22Rv1 (cell line): Measurements from ENCODE around the gene AGBL1.

Experiments
- CTCF ChIP-seq: fragments of 450-650 bp; IDR thresholded peaks from 2 replicates; pipeline ENCODE4 v1.5.1; 2017; ENCODE audit warnings: mild to moderate bottlenecking
- ZFX ChIP-seq: fragments of 450-650 bp; IDR thresholded peaks from 2 replicates; pipeline ENCODE4 v1.6.1; 2017; ENCODE audit warnings: antibody characterized with exemption, borderline replicate concordance

DNA sequence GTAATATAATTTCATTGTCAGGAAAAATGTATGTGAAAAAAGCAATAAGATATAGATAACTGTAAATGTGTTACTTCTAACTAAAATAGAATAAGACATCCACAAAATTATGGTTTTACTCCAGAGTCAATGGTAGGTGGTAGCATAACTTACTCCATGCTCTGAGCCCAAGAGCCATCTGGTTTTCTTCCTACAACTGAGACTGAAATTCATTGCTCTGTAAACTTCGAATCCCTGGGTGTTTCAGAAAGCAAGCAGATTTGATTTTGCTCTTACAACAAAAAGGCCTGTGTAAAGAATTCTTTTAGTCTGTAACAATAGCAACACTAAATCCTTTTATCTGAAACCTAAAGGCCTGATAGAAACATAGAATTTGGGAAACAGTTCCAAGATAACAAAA is 805.9 kb downstream of the AGBL1 start:
- no peak for TF ChIP-seq CTCF
- no peak for TF ChIP-seq ZFX
